AG04450 (cell line): ENCODE data around the gene FAM171A2. TPM values are rescaled to one million over a fixed set of nuclear protein-coding genes. Genes with fewer than 3 reads are reported as not detected.
"Not testable (repeated sequence)": the region's sequence is repeated elsewhere in the genome, so short reads cannot be mapped to it uniquely, and the experiment has no call there.

Source experiments
- CTCF ChIA-PET: fragments of 300-600, 350-600 bp; formaldehyde crosslinking; extraction: SDS; loops from one replicate; lab custom pipeline; 2022; ENCODE audit warnings: antibody characterized with exemption, inconsistent platforms; lab: Charles Lee
- POLR2A ChIA-PET: fragments of 350-600 bp; formaldehyde crosslinking; extraction: SDS; loops from one replicate; lab custom pipeline; 2021; ENCODE audit warnings: antibody characterized with exemption, inconsistent platforms; lab: Yijun Ruan, JAX
- DNase-seq: peaks from one replicate; pipeline ENCODE4 v3.0.0-alpha.2; 2011; ENCODE audit warnings: low read depth, low spot score
- H3K27ac ChIP-seq: one replicate; pipeline ENCODE4 v1.5.1; 2012; ENCODE audit warnings: low read depth, low read length, control low read depth
- H3K27me3 ChIP-seq: one replicate; pipeline ENCODE4 v1.6.0; 2012; ENCODE audit warnings: low read length; ENCODE audit not compliant: control insufficient read depth, insufficient read depth
- H3K4me3 ChIP-seq: 2 replicates; pipeline ENCODE4 v1.5.1; 2011; ENCODE audit warnings: mild to moderate bottlenecking, low read depth, low read length, control low read depth
- H3K9me3 ChIP-seq: 2 replicates; pipeline ENCODE4 v1.5.1; 2012; ENCODE audit warnings: low read length; ENCODE audit not compliant: control insufficient read depth, insufficient read depth
- polyA plus RNA-seq: library from polyadenylated mRNA; depleted of rRNA; stranded (reverse); fragments of >200 nt; gene quantifications from 2 replicates; pipeline ENCODE4 v1.2.3, GENCODE V29; 2011
- TF ChIP-seq, protein P1 (sequence below): IDR thresholded peaks from 2 replicates; pipeline ENCODE4 v1.5.1; 2011; ENCODE audit warnings: low read depth, low read length, control low read depth, inconsistent platforms

Gene FAM171A2
- polyA plus RNA-seq, 1 experiment, result 5.3 TPM

GRCh38 chr17:44367231-44367979 lies 3.8 kb upstream of the FAM171A2 start:
- no peak overlapping the region for H3K27ac ChIP-seq
- no peak for DNase-seq
- peaks cover 24% of the 10 kb centered on the region for H3K27me3 ChIP-seq
- H3K4me3 ChIP-seq, result no peak overlapping the region
- ChIA-PET POLR2A (no interaction called here), CTCF (interaction anchor here (0.9 kb wide), 1 partner anchor 8 kb away, joined by 3 read pairs; no protein-coding TSS in a partner anchor)
- H3K9me3 ChIP-seq, result no peaks in the 10 kb centered on the region; the same call in 1 of the 2 replicates
- TF ChIP-seq, protein P1, sequence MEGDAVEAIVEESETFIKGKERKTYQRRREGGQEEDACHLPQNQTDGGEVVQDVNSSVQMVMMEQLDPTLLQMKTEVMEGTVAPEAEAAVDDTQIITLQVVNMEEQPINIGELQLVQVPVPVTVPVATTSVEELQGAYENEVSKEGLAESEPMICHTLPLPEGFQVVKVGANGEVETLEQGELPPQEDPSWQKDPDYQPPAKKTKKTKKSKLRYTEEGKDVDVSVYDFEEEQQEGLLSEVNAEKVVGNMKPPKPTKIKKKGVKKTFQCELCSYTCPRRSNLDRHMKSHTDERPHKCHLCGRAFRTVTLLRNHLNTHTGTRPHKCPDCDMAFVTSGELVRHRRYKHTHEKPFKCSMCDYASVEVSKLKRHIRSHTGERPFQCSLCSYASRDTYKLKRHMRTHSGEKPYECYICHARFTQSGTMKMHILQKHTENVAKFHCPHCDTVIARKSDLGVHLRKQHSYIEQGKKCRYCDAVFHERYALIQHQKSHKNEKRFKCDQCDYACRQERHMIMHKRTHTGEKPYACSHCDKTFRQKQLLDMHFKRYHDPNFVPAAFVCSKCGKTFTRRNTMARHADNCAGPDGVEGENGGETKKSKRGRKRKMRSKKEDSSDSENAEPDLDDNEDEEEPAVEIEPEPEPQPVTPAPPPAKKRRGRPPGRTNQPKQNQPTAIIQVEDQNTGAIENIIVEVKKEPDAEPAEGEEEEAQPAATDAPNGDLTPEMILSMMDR, result no peak

DNA sequence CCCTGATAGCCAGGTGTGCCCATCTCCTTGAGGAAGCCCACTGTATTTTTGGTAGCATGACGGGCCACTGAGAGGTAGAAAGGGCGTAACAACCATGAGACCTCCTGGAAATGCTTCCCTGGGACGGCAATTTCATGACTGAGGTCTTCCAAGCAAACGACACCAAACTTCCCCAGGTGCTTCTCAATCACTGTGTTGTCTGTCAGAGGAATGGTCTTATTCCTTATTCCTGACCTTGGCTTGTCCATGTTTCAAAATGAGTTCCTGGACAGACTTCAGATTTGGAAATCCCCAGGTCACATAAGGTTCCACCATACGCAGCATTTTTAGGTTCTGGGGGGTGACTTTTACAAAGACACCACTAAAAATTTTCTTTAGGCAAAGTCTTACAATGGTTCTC lies 1.4 kb upstream of the FAM171A2 start:
- DNase-seq, H3K9me3 ChIP-seq, H3K27ac ChIP-seq, POLR2A ChIA-PET, H3K4me3 ChIP-seq: not testable (repeated sequence)
- peaks cover 21% of the 10 kb centered on the region for H3K27me3 ChIP-seq
- CTCF ChIA-PET, result interaction anchor here (0.6 to 1.4 kb wide), 2 partner anchors 13 to 41 kb away, joined by 3 to 5 read pairs; no protein-coding TSS in a partner anchor

- Histone ChIP-seq H3K9me3 (no peaks in the 10 kb centered on the region), H3K27ac (no peak overlapping the region), H3K27me3 (peaks cover 21% of the 10 kb centered on the region), H3K4me3 (peak overlapping the region; percentile 71)
- ChIA-PET POLR2A (interaction anchor here (0.5 to 1.0 kb wide), 2 partner anchors 141 to 145 kb away, joined by 3 to 4 read pairs; no protein-coding TSS in a partner anchor), CTCF (interaction anchor here (0.6 to 2.4 kb wide), 22 partner anchors 8 to 274 kb away, joined by 3 to 18 read pairs (median 4); partner anchors contain the start of gene TMUB2)
- TF ChIP-seq, protein P1, result no peak
- DNase-seq, result no peak
Observed at GRCh38 chr17:44362949-44363612, 572 bp downstream of the FAM171A2 start.

DNA sequence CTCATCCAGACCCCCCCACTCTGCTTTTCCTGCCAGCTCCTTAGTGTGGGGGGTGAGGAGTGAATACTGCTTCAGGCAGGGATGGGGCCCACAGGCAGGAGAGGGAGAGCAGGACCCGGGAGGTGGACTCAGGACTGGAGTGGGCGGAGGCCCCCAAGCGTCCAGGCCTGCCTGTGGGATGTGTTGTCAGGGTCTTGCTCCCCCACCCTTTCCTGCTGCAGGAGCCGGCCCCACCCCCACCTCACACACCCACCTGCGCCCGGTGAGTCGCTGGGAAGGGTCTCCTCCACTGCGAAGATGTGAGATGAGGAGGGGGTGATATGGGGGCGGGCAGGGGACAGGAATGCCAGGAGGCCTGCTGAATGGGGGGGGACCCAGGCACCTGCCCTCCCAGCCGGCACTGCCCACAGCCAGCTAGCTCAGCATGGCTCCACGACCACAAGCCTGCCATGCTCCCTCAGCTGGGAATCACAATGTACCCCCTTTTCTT lies 1.1 kb downstream of the FAM171A2 start:
- Histone ChIP-seq H3K9me3 (no peaks in the 10 kb centered on the region), H3K4me3 (peak overlapping the region; percentile 71), H3K27ac (no peak overlapping the region), H3K27me3 (peaks cover 18% of the 10 kb centered on the region)
- ChIA-PET CTCF (interaction anchor here (0.6 to 2.4 kb wide), 10 partner anchors 9 to 275 kb away, joined by 3 to 18 read pairs (median 6); no protein-coding TSS in a partner anchor), POLR2A (interaction anchor here (2.5 kb wide), 1 partner anchor 17 kb away, joined by 10 read pairs; the partner anchor contains the start of gene GRN)
- TF ChIP-seq, protein P1, result no peak
- DNase-seq, result no peak
